Umbilical cord (tissue), 2 donors: ENCODE data around the gene PARP6. TPM values are rescaled to one million over a fixed set of nuclear protein-coding genes. Genes with fewer than 3 reads are reported as not detected.

Experiments
- DNase-seq: peaks from one replicate; pipeline ENCODE4 v3.0.0-alpha.2; 2015; ENCODE audit warnings: low spot score
- total RNA-seq: library from RNA; depleted of rRNA; stranded (reverse); fragments of >200 nt; gene quantifications from one replicate; pipeline ENCODE4 v1.2.3, GENCODE V29; 2014; ENCODE audit warnings: low replicate concordance; ENCODE audit not compliant: insufficient read depth

The PARP6 gene
- total RNA-seq, 1 donor from 2014 or later: 20.0 TPM

DNA sequence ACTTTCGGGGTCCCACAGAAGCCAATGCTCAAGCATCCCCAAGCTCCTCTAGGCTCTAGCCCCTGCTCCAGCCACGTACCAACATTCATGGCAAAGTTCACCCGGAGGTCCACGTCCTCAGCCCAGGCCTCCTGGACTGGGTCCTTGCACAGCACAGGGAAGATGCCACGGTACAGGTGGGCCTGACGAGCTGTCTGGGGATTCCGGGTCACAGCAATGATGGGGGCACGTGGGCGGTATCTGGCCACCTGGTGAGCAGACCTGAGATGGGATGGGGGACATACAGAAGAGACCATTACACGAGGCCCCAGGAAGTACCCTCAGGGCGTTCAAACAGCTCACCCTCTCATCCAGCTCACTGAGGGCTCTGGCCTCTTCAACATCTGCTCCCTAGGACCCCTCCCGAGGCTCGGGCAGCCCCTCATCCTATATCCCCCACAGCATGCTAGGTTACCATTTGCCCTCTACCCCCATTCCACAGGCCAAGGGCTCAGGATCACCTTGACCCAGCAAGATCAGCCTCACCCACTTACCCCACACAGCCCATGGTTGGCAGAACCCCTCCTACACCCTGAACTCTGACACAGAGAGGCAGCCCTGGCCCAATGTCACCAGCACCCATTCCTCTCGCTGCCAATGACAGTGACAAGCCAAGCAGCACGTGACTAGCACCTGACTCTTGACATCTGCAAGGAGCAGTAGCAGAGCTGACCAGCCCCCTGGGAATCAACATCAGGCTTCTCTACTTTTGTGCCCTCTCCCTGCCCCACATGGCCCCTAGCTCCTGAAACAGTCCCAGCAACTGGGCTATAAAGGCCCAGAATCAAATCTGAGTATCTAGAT, 71.7 kb downstream of the PARP6 start:
- DNase-seq: no peak

DNA sequence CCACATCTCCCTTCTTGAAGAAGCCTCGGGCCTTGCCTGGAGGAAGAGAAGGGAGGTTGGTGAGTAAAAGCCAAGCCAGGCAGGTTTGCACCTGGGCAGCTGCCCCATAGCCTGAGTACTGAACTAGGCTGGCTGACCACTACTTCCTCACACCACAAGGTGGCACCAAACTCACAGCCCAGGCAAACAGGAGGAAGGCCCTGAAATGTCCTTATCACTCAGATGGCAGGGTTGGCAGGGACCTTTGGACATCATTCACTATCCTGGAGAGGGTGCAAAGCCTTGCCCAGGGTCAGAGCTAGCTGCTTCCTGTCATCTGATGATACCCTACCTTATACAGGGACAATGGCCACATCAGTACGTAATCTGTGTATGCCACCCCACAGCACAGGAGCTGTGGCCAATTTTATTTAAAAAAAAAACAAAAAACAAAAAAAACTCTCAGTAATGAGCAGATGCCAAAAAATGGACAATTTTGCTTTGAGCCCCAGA, 72.6 kb downstream of the PARP6 start:
- peak; percentile 70 for DNase-seq

DNA sequence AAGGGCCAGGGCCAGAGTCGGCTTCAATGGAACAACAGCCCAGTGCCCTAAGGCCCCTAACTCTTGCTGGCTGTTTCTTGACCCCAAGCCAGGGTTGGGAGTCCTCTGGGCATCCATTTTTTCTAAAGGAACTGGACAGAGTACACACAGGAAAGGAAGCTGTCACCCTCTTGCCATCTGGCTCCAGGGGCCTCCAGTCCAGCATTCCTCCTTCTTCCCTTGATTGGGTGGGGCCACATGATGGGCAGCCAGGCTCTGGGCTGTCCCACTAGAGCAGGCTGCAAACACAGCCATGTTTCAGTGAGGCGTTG, 73.2 kb downstream of the PARP6 start:
- no peak for DNase-seq

GRCh38 chr15:72198356-72199204, 73.8 kb downstream of the PARP6 start:
- DNase-seq: no peak

DNA sequence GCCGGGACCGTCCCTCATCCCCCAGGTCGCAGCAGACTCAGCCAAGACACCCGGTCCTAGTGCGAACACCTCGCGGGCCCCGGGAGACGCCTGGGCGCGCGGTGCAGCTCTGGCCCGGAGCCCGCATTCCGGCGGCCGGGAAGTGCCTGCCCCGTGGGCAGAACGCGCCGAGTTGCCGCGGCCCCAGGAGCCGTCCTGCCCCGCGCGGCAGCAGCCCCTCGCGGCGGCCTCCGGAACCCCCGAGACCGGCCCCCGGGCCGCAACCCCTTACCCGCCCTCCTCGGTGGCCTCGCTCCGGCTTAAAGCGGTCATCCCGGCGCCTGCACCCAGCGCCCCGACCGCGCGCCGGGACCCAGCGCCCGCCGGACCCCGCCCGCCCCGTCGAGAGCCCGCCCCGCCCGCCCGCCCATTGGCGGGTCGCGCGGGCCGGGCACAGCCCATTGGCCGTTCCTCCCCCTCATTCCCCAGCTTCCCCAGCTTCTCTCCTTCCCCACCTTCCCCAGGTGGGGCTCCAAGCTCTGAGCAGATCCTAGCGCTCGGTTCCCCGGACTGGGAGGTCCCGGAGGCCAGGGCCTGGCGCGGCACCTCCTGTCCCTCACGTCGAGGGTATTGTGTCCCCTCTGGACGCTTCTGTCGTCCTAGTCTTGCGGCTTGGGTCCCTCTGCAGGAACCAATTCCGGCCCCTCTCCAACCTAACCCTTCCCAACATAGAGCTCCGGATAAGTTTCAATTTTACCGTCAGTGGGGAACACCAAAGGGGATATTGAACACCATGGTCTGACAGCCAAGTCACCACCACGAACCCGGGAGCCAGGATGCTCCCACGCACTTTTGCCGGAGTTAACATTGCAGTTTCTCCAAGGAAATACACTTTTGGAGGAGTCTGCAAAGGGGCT, 74.6 kb downstream of the PARP6 start, which contains the start of gene GRAMD2A:
Gene GRAMD2A, minus strand, starts transcription at position 328 of the 896 bp plus-strand sequence.
- DNase-seq: peak; percentile 28

DNA sequence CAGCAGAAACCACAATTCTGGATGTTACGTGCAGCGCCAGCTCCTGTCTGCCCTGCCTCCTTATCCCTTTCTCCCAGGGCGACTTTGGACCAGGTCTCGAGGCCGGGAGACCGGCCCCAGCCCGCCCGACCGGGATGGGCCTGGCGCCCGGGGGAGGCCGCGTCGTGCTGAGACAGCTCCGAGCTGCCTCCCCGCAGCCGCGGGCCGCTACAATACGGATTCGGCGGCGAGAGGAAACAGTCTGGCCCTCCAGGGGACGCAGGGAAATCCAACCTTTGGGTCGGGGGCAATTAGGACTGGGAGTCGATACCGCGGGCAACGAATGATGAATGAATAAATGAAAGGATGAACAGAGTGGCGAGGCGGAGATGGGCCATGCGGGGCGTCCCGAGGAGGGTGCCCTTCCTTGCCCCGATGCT, 75.3 kb downstream of the PARP6 start:
- no peak for DNase-seq

- no peak for DNase-seq
Measured at GRCh38 chr15:72196409-72197040, 75.8 kb downstream of the PARP6 start.

GRCh38 chr15:72195101-72195511, 77.2 kb downstream of the PARP6 start:
- peak; percentile 59 for DNase-seq

GRCh38 chr15:72193836-72194396, 78.4 kb downstream of the PARP6 start:
- no peak for DNase-seq

DNA sequence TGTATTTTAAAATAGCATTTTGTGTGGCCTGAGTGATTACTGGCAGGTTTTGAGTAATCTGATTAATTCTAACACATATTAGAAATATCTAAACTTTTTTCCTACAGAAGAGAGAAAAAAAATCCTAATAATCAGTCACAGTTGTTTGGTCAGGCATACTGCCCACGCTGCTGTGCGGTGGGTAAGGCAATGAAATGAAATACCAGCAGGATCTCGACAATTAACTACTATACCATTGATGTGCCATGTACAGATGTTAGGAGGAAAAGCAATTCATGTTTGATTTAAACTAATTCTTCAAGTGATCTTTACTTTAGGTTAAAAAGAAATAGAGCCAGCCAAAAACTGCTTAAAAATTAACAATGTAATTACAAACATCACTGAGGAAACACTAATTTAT, 79.9 kb downstream of the PARP6 start:
- no peak for DNase-seq

Other genes starting within 250 kb of the PARP6 start
- gene MYO9A, start 154.4 kb downstream of the PARP6 start, total RNA-seq: 88.4 TPM
- 7.5 TPM for gene SENP8, start 154.2 kb downstream of the PARP6 start, total RNA-seq
- 1.9 TPM for gene GRAMD2A, start 74.8 kb downstream of the PARP6 start, total RNA-seq
- 343 TPM for gene PKM, start 41.4 kb downstream of the PARP6 start, total RNA-seq
- gene CELF6, start 47.6 kb upstream of the PARP6 start, total RNA-seq: 1.9 TPM
- 85.5 TPM for gene HEXA, start 103.5 kb upstream of the PARP6 start, total RNA-seq
- gene TMEM202, start 125.8 kb upstream of the PARP6 start, total RNA-seq: 1.9 TPM
- gene ARIH1, start 201.8 kb upstream of the PARP6 start, total RNA-seq: 46.9 TPM